HG03439 (cell line): Measurements from ENCODE around the gene STK32B.

Experiments used
- ATAC-seq: cut with Tn5 transposase; IDR thresholded peaks from one replicate; pipeline ENCODE4 v1.9.1; 2021; ENCODE audit warnings: mild to moderate bottlenecking, moderate library complexity; ENCODE audit not compliant: unreplicated experiment

STK32B gene

GRCh38 chr4:5120468-5120867, 69.2 kb downstream of the STK32B start:
- no peak for ATAC-seq

GRCh38 chr4:5122114-5122513, 70.8 kb downstream of the STK32B start:
- no peak for ATAC-seq

- ATAC-seq = no peak
These were observed 73.6 kb downstream of the STK32B start for GRCh38 chr4:5124876-5125275.

GRCh38 chr4:5125321-5125720, 74.0 kb downstream of the STK32B start:
- ATAC-seq = no peak

- no peak for ATAC-seq
These were observed 75.0 kb downstream of the STK32B start for GRCh38 chr4:5126231-5126630.

- ATAC-seq = no peak
These were observed 75.6 kb downstream of the STK32B start for GRCh38 chr4:5126857-5127256.

GRCh38 chr4:5127556-5127955, 76.3 kb downstream of the STK32B start:
- no peak for ATAC-seq

GRCh38 chr4:5128569-5128968, 77.3 kb downstream of the STK32B start:
- ATAC-seq = no peak

GRCh38 chr4:5133201-5133600, 81.9 kb downstream of the STK32B start:
- no peak for ATAC-seq

- no peak for ATAC-seq
These were observed 82.8 kb downstream of the STK32B start for GRCh38 chr4:5133933-5134594.

GRCh38 chr4:5134620-5135019, 83.3 kb downstream of the STK32B start:
- ATAC-seq = no peak

GRCh38 chr4:5137226-5137625, 85.9 kb downstream of the STK32B start:
- ATAC-seq = no peak

- no peak for ATAC-seq
These were observed 86.6 kb downstream of the STK32B start for GRCh38 chr4:5137927-5138326.

- no peak for ATAC-seq
These were observed 87.1 kb downstream of the STK32B start for GRCh38 chr4:5138389-5138788.

GRCh38 chr4:5139141-5139540, 87.9 kb downstream of the STK32B start:
- no peak for ATAC-seq

GRCh38 chr4:5141802-5142201, 90.5 kb downstream of the STK32B start:
- ATAC-seq = no peak

GRCh38 chr4:5142726-5143125, 91.4 kb downstream of the STK32B start:
- no peak for ATAC-seq

- ATAC-seq = no peak
These were observed 92.1 kb downstream of the STK32B start for GRCh38 chr4:5143306-5143861.

GRCh38 chr4:5143940-5144339, 92.7 kb downstream of the STK32B start:
- ATAC-seq = no peak

- no peak for ATAC-seq
These were observed 93.1 kb downstream of the STK32B start for GRCh38 chr4:5144384-5144783.

GRCh38 chr4:5146248-5146647, 95.0 kb downstream of the STK32B start:
- ATAC-seq = no peak

- ATAC-seq = no peak
These were observed 101.2 kb downstream of the STK32B start for GRCh38 chr4:5152521-5152920.

GRCh38 chr4:5156682-5157081, 105.4 kb downstream of the STK32B start:
- ATAC-seq = no peak
